ENCODE data around the gene CFAP100.
A peak's percentile ranks its signal among the peaks of the same experiment; 100 is the strongest.

Gene CFAP100

GRCh38 chr3:126373682-126374601 lies 20.8 kb upstream of the CFAP100 start:
- DNase-seq (ENCODE audit: low read depth) = peak; percentile 53

GRCh38 chr3:126375835-126376331 lies 18.8 kb upstream of the CFAP100 start:
- DNase-seq (ENCODE audit: low read depth) = no peak

GRCh38 chr3:126376444-126376843 lies 18.3 kb upstream of the CFAP100 start:
- no peak for DNase-seq (ENCODE audit: low read depth)

GRCh38 chr3:126377211-126377610 lies 17.5 kb upstream of the CFAP100 start:
- no peak for DNase-seq (ENCODE audit: low read depth)

GRCh38 chr3:126378341-126378751 lies 16.4 kb upstream of the CFAP100 start:
- DNase-seq (ENCODE audit: low read depth) = no peak

GRCh38 chr3:126380011-126380768 lies 14.5 kb upstream of the CFAP100 start:
- DNase-seq (ENCODE audit: low read depth) = no peak

- DNase-seq (ENCODE audit: low read depth) = no peak
Measured at GRCh38 chr3:126381966-126382365, 12.7 kb upstream of the CFAP100 start.

GRCh38 chr3:126389112-126389793 lies 5.5 kb upstream of the CFAP100 start:
- peak; percentile 77 for DNase-seq (ENCODE audit: low read depth)

GRCh38 chr3:126389794-126390146 lies 4.9 kb upstream of the CFAP100 start:
- DNase-seq (ENCODE audit: low read depth) = no peak

- DNase-seq (ENCODE audit: low read depth) = no peak
Measured at GRCh38 chr3:126390201-126390600, 4.5 kb upstream of the CFAP100 start.

- no peak for DNase-seq (ENCODE audit: low read depth)
Measured at GRCh38 chr3:126390751-126391150, 4.0 kb upstream of the CFAP100 start.

- DNase-seq (ENCODE audit: low read depth) = no peak
Measured at GRCh38 chr3:126391631-126392030, 3.1 kb upstream of the CFAP100 start.

- DNase-seq (ENCODE audit: low read depth) = no peak
Measured at GRCh38 chr3:126392246-126392645, 2.5 kb upstream of the CFAP100 start.

- no peak for DNase-seq (ENCODE audit: low read depth)
Measured at GRCh38 chr3:126393563-126393962, 1.1 kb upstream of the CFAP100 start.

- DNase-seq (ENCODE audit: low read depth) = no peak
Measured at GRCh38 chr3:126394977-126395321, 240 bp downstream of the CFAP100 start.

- no peak for DNase-seq (ENCODE audit: low read depth)
Measured at GRCh38 chr3:126395846-126396513, 1.3 kb downstream of the CFAP100 start.

GRCh38 chr3:126396536-126396935 lies 1.8 kb downstream of the CFAP100 start:
- no peak for DNase-seq (ENCODE audit: low read depth)

GRCh38 chr3:126397610-126398422 lies 3.1 kb downstream of the CFAP100 start:
- no peak for DNase-seq (ENCODE audit: low read depth)

- no peak for DNase-seq (ENCODE audit: low read depth)
Measured at GRCh38 chr3:126398423-126399350, 4.0 kb downstream of the CFAP100 start.

GRCh38 chr3:126399351-126399735 lies 4.6 kb downstream of the CFAP100 start:
- DNase-seq (ENCODE audit: low read depth) = no peak

Measured in iris pigment epithelial cell (primary cell).